ENCODE data around the gene SETX. TPM values are rescaled to one million over a fixed set of nuclear protein-coding genes. Genes with fewer than 3 reads are reported as not detected.

Gene SETX
- total and polyA plus RNA-seq, 2 donors (not counting 1 experiment from before 2014, with no cell fraction given) = 29.2 to 105 TPM

DNA sequence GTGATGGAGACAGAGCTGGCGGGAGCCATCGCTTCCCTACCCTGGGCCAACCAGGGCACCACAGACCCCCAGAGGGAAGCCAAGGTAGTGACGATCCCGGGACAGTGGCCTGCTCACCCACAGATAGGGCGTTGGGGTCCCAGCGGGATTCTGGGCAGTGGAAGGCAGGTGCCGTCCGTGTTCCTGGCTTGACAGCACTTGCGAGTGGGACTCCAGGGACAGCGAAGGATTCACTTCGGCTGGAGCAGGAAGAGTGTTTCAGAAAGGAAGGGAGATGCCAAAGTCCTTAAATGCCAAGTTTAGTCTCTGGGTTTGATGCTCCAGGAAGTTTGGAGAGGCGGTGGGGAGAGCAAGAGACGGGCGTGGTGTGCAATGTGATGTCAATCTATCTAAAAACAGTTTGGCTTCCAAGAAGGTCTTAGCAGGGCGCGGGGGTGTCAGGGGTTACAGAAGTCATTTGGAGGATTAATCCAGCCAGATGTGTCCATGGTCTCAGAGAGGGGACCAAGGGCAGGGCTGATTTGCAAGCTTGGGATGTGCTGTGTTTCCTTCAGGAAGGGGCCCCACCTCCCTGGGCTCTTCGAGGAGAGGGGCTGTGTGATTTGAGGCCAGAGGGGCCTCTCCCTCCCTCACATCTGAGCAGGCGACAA lies 118.0 kb downstream of the SETX start:
- no peaks in the 10 kb centered on the region for H3K27me3 Mint-ChIP-seq
- ChIA-PET CTCF (interaction anchor here (0.5 to 10.9 kb wide), 19 partner anchors 8 to 967 kb away, joined by 3 to 144 read pairs (median 3); partner anchors contain the start of genes NTNG2 and SETX), POLR2A (no interaction called here)
- Histone ChIP-seq H3K4me2 (replicated peaks; ENCODE audit: low read depth, low read length, poor library complexity, severe bottlenecking) (no peak overlapping the region), H3K9me3 (ENCODE audit: control extremely low read depth in 1 of 3, control insufficient read depth in 2 of 3, insufficient read depth in 1 of 3, low read length in 2 of 3) (no peaks in the 10 kb centered on the region), H3K27me3 (replicated peaks in 1 of 4; ENCODE audit: control extremely low read depth in 1 of 4, control insufficient read depth in 3 of 4, insufficient read depth in 4 of 4, low read length in 3 of 4) (peaks cover 0 to 3% (median 0%) of the 10 kb centered on the region in 4 experiments), H3K4me1 (ENCODE audit: control insufficient read depth in 2 of 2, insufficient read depth in 2 of 2, low read length in 2 of 2) (peaks cover 0 to 15% of the 10 kb centered on the region in 2 donors), H3K36me3 (replicated peaks in 1 of 2; ENCODE audit: control extremely low read depth in 1 of 2, control insufficient read depth in 1 of 2, extremely low read depth in 1 of 2, insufficient read depth in 2 of 2, low read length in 1 of 2) (no peaks in the 10 kb centered on the region), H3K27ac (ENCODE audit: low read length in 2 of 2) (no peak overlapping the region), H4K20me1 (ENCODE audit: control insufficient read depth, insufficient read depth, low read length, poor library complexity, severe bottlenecking) (no peaks in the 10 kb centered on the region), H3K9ac (ENCODE audit: low read length) (no peak overlapping the region), H2AFZ (ENCODE audit: insufficient read depth, low read depth, low read length, poor library complexity, severe bottlenecking) (no peak overlapping the region), H3K79me2 (ENCODE audit: control insufficient read depth, insufficient read depth, low read length) (no peaks in the 10 kb centered on the region), H3K4me3 (ENCODE audit: control extremely low read depth in 1 of 5, extremely low read depth in 1 of 5, insufficient read depth in 1 of 5, low read depth in 2 of 5, low read length in 4 of 5) (no peak overlapping the region)
- DNase-seq (no peak), ATAC-seq (ENCODE audit: low read depth) (no peak)
- 61% methylated on average over 18 of the region's 18 CpGs for WGBS (ENCODE audit: insufficient coverage)
- H3K4me1 Mint-ChIP-seq = peaks cover 9% of the 10 kb centered on the region
- intact Hi-C loops (cut with micrococcal nuclease) = no loop called here
- H3K27ac Mint-ChIP-seq = no peak overlapping the region
- no peak overlapping the region for H3K4me3 Mint-ChIP-seq
- H3K9me3 Mint-ChIP-seq (ENCODE audit: insufficient read depth) = no peaks in the 10 kb centered on the region
- TF ChIP-seq, protein P1, sequence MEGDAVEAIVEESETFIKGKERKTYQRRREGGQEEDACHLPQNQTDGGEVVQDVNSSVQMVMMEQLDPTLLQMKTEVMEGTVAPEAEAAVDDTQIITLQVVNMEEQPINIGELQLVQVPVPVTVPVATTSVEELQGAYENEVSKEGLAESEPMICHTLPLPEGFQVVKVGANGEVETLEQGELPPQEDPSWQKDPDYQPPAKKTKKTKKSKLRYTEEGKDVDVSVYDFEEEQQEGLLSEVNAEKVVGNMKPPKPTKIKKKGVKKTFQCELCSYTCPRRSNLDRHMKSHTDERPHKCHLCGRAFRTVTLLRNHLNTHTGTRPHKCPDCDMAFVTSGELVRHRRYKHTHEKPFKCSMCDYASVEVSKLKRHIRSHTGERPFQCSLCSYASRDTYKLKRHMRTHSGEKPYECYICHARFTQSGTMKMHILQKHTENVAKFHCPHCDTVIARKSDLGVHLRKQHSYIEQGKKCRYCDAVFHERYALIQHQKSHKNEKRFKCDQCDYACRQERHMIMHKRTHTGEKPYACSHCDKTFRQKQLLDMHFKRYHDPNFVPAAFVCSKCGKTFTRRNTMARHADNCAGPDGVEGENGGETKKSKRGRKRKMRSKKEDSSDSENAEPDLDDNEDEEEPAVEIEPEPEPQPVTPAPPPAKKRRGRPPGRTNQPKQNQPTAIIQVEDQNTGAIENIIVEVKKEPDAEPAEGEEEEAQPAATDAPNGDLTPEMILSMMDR (IDR thresholded peaks at IDR 0.05) = peak; percentile 66
- TF ChIP-seq EZH2 (IDR thresholded peaks at IDR 0.05; ENCODE audit: borderline replicate concordance, insufficient read depth, low read depth, low read length, poor library complexity, severe bottlenecking) = no peak

DNA sequence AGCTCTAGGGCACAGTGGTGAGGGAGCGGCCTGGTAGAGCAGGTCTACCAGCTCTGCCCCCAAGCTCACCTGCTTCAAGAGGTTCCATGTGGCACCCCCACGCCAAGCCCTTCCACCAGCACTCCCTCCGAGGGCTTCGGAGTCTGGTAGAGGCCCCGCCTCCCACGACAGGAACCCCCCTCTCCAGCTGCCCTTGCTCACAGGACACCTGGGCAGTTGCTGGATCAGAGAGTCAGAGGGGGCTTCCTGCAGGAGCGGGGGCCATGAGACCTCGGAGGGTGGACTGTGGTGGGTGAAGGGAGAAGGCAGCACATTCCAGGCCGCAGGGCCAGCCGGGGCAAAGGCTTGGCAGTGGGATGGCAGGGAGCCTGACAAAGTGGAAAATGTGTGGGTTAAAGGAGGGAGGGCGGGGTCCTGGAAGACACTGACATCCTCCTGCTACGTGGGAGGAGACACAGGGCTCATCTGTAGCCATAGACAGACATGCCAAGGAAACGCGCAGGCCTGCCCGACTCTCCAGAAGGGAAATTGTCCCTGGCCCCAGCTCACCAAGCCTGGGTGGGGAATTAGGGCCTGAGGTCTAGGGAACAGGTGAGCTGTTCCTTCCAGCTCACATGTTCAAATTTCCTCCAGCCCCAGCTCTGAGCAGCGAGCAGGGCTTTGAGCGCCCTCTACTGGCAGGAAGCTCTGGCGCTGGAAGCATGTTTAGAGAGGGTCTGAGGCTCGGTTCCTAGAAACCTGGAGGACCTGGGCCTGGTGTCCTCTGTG lies 118.7 kb downstream of the SETX start:
- H3K4me1 Mint-ChIP-seq = peaks cover 5% of the 10 kb centered on the region
- H3K4me3 Mint-ChIP-seq = no peak overlapping the region
- H4K20me1 ChIP-seq (ENCODE audit: control insufficient read depth, insufficient read depth, low read length, poor library complexity, severe bottlenecking) = no peaks in the 10 kb centered on the region
- H3K4me2 ChIP-seq (replicated peaks; ENCODE audit: low read depth, low read length, poor library complexity, severe bottlenecking) = no peak overlapping the region
- H3K9me3 ChIP-seq (ENCODE audit: control extremely low read depth in 1 of 3, control insufficient read depth in 2 of 3, insufficient read depth in 1 of 3, low read length in 2 of 3) = no peaks in the 10 kb centered on the region
- intact Hi-C loops (cut with micrococcal nuclease) = no loop called here
- no peak overlapping the region for H3K4me3 ChIP-seq (ENCODE audit: control extremely low read depth in 1 of 5, extremely low read depth in 1 of 5, insufficient read depth in 1 of 5, low read depth in 2 of 5, low read length in 4 of 5)
- H2AFZ ChIP-seq (ENCODE audit: insufficient read depth, low read depth, low read length, poor library complexity, severe bottlenecking) = no peak overlapping the region
- DNase-seq = peak; percentile 85
- peaks cover 0 to 15% of the 10 kb centered on the region in 2 donors for H3K4me1 ChIP-seq (ENCODE audit: control insufficient read depth in 2 of 2, insufficient read depth in 2 of 2, low read length in 2 of 2)
- ChIA-PET POLR2A (no interaction called here), CTCF (interaction anchor here (0.5 to 10.9 kb wide), 22 partner anchors 9 to 966 kb away, joined by 3 to 144 read pairs (median 3); partner anchors contain the start of genes NTNG2 and SETX)
- no peak overlapping the region for H3K9ac ChIP-seq (ENCODE audit: low read length)
- 43% methylated on average over 16 of the region's 19 CpGs for WGBS (ENCODE audit: insufficient coverage)
- no peaks in the 10 kb centered on the region for H3K79me2 ChIP-seq (ENCODE audit: control insufficient read depth, insufficient read depth, low read length)
- no peaks in the 10 kb centered on the region for H3K9me3 Mint-ChIP-seq (ENCODE audit: insufficient read depth)
- H3K27ac Mint-ChIP-seq = no peak overlapping the region
- no peak for ATAC-seq (ENCODE audit: low read depth)
- no peaks in the 10 kb centered on the region for H3K36me3 ChIP-seq (replicated peaks in 1 of 2; ENCODE audit: control extremely low read depth in 1 of 2, control insufficient read depth in 1 of 2, extremely low read depth in 1 of 2, insufficient read depth in 2 of 2, low read length in 1 of 2)
- H3K27me3 ChIP-seq (replicated peaks in 1 of 4; ENCODE audit: control extremely low read depth in 1 of 4, control insufficient read depth in 3 of 4, insufficient read depth in 4 of 4, low read length in 3 of 4) = peaks cover 0 to 3% (median under 1%) of the 10 kb centered on the region in 4 experiments
- H3K27ac ChIP-seq (ENCODE audit: low read length in 2 of 2) = no peak overlapping the region
- H3K27me3 Mint-ChIP-seq = no peaks in the 10 kb centered on the region
- TF ChIP-seq, protein P1 (IDR thresholded peaks at IDR 0.05) = peak; percentile 95
- no peak for TF ChIP-seq EZH2 (IDR thresholded peaks at IDR 0.05; ENCODE audit: borderline replicate concordance, insufficient read depth, low read depth, low read length, poor library complexity, severe bottlenecking)

Measured in B cell (primary cell).